Right lobe of liver (tissue), 4 donors: ENCODE data around the gene LRMDA.
"Not testable (repeated sequence)": the region's sequence is repeated elsewhere in the genome, so short reads cannot be mapped to it uniquely, and the experiment has no call there.

Source experiments
- CTCF ChIP-seq, 4 donors: fragments of 200-600 bp in 3 of 4; fragments of 450-650 bp in 1 of 4; IDR thresholded peaks; one replicate each; pipeline versions ENCODE4 v1.5.1 to v1.8.0; 2016 to 2022; ENCODE audit warnings: antibody characterized with exemption in 4 of 4, mild to moderate bottlenecking in 2 of 4
- POLR2A ChIP-seq: fragments of 450-650 bp; IDR thresholded peaks from one replicate; pipeline ENCODE4 v1.6.1; 2017; ENCODE audit warnings: antibody characterized with exemption, mild to moderate bottlenecking
- donor health status: DM: no; HTN: no; CAD: no.
- donor health status: DM: no; HTN: no; CAD: no.
- donor health status: DM: no; HTN: yes; CAD: no.

DNA sequence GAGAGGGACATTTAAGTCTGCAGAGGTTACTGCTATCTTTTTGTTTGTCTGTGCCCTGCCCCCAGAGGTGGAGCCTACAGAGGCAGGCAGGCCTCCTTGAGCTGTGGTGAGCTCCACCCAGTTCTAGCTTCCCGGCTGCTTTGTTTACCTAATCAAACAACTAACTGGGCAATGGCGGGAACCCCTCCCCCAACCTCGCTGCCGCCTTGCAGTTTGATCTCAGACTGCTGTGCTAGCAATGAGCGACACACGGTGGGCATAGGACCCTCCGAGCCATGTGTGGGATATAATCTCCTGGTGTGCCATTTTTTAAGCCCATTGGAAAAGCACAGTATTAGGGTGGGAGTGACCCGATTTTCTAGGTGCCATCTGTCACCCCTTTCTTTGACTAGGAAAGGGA is 716.8 kb downstream of the LRMDA start:
- TF ChIP-seq CTCF (IDR thresholded peaks at IDR 0.05); POLR2A: not testable (repeated sequence)
